ENCODE measurements around the gene SURF6. TPM values are rescaled to one million over a fixed set of nuclear protein-coding genes. Genes with fewer than 3 reads are reported as not detected.
"Not testable (repeated sequence)": the region's sequence is repeated elsewhere in the genome, so short reads cannot be mapped to it uniquely, and the experiment has no call there.

SURF6 gene
- total RNA-seq, 2 experiments from 2014 or later = 19.2 to 27.8 TPM

DNA sequence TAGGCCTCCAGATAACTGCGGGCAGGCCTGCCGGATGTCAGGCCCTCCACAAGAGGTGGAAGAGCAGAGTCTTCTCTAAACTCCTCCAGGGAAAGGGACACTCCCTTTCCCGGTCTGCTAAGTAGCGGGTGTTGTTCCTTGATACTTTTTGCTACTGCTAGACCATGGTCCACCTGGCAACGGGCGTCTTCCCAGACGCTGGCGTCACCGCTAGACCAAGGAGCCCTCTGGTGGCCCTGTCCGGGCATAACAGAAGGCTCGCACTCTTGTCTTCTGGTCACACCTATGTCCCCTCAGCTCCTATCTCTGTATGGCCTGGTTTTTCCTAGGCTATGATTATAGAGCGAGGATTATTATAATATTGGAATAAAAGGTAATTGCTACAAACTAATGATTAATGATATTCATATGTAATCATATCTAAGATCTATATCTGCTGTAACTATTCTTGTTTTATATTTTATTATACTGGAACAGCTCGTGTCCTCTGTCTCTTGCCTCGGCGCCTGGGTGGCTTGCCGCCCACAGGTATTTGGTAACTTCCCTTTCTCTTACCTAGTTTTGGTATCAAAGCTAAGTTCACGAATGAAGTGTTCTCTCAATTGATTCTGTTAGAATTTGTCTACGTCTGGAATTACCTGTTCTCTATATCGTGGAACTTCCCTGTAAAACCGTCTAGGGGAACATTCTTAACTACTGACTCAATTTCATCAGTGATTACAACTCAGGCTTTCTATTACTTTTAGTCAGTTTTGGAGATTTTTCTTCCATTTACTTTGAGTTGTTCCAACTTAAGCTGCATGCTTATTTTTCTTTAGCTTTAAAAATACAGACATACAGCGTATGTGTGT lies 6.5 kb downstream of the SURF6 start:
- H3K79me2 ChIP-seq (ENCODE audit: insufficient read depth, low read depth, low read length); H2AFZ ChIP-seq (ENCODE audit: low read length); CTCF ChIA-PET (ENCODE audit: unreplicated experiment); H3K4me3 ChIP-seq (ENCODE audit: low read depth, low read length, poor library complexity, severe bottlenecking); H4K20me1 ChIP-seq (ENCODE audit: insufficient read depth, low read length); H3K4me1 ChIP-seq (ENCODE audit: insufficient read depth, low read length, poor library complexity, severe bottlenecking); H3K9me2 ChIP-seq (ENCODE audit: insufficient read depth, low read length); H3K27ac ChIP-seq (ENCODE audit: low read depth, low read length, poor library complexity, severe bottlenecking); DNase-seq (ENCODE audit: low spot score); H3K9me3 ChIP-seq (ENCODE audit: low read length); H3K4me2 ChIP-seq (ENCODE audit: low read length): not testable (repeated sequence)
- POLR2A ChIA-PET = interaction anchor here (0.7 kb wide), 1 partner anchor 957 kb away, joined by 3 read pairs; no protein-coding TSS in a partner anchor
- TF ChIP-seq, protein P1, sequence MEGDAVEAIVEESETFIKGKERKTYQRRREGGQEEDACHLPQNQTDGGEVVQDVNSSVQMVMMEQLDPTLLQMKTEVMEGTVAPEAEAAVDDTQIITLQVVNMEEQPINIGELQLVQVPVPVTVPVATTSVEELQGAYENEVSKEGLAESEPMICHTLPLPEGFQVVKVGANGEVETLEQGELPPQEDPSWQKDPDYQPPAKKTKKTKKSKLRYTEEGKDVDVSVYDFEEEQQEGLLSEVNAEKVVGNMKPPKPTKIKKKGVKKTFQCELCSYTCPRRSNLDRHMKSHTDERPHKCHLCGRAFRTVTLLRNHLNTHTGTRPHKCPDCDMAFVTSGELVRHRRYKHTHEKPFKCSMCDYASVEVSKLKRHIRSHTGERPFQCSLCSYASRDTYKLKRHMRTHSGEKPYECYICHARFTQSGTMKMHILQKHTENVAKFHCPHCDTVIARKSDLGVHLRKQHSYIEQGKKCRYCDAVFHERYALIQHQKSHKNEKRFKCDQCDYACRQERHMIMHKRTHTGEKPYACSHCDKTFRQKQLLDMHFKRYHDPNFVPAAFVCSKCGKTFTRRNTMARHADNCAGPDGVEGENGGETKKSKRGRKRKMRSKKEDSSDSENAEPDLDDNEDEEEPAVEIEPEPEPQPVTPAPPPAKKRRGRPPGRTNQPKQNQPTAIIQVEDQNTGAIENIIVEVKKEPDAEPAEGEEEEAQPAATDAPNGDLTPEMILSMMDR (conservative IDR thresholded peaks at IDR 0.05; ENCODE audit: low read length) = peak; percentile 65
- intact Hi-C loops (cut with micrococcal nuclease; ENCODE audit: unreplicated experiment) = loop anchor here (5.0 kb wide), 1 partner anchor 142 kb away; no protein-coding TSS in a partner anchor
- TSS peak; percentile 36 for BruUV-seq (replicated peaks)
- peaks cover 55% of the 10 kb centered on the region for H3K36me3 ChIP-seq (ENCODE audit: insufficient read depth, low read length)

DNA sequence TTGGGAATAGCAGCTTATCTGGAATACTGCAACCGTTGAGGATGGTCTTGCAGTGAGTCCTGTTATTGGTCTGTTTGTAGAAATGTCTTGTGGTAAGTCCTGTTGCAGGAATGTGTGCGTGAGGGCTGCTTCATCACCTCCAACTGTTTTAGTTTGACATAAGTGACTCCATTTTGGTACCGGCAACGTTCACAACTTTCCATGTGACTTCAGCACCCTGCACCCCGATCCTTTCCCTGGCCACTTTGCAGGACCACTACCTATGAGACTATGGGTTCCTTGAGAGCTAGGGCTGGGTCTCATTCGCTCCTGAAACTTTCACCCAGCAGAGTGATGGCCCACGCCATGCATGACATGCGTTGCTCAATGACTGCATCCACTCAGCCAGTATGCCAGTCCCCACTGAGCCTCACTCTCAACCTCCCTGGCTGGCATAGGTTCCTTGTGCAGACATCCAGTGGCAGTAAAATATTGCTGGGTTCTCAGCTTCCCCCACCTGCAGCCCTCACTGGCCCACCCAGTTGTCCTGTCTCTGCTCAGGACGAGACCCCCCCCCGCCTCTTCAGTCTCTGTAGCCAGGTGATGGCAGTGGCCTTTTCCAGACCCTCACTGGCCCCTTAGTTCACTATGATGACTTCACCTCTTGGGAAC lies 8.0 kb downstream of the SURF6 start:
- TF ChIP-seq, protein P1 (conservative IDR thresholded peaks at IDR 0.05; ENCODE audit: low read length) = no peak
- no peak for TF ChIP-seq EZH2phosphoT487 (IDR thresholded peaks at IDR 0.05; ENCODE audit: borderline replicate concordance, low read depth, low read length)
- H3K79me2 ChIP-seq (ENCODE audit: insufficient read depth, low read depth, low read length) = no peaks in the 10 kb centered on the region
- BruUV-seq (replicated peaks) = no TSS peak
- H3K4me1 ChIP-seq (ENCODE audit: insufficient read depth, low read length, poor library complexity, severe bottlenecking) = no peaks in the 10 kb centered on the region
- ChIA-PET POLR2A (no interaction called here), CTCF (ENCODE audit: unreplicated experiment) (no interaction called here)
- no peak overlapping the region for H3K4me2 ChIP-seq (ENCODE audit: low read length)
- H3K9me2 ChIP-seq (ENCODE audit: insufficient read depth, low read length) = no peaks in the 10 kb centered on the region
- DNase-seq (ENCODE audit: low spot score) = no peak
- H3K4me3 ChIP-seq (ENCODE audit: low read depth, low read length, poor library complexity, severe bottlenecking) = no peak overlapping the region
- H3K9me3 ChIP-seq (ENCODE audit: low read length) = no peaks in the 10 kb centered on the region
- intact Hi-C loops (cut with micrococcal nuclease; ENCODE audit: unreplicated experiment) = loop anchor here (5.0 kb wide), 1 partner anchor 141 kb away; no protein-coding TSS in a partner anchor
- no peak overlapping the region for H3K27ac ChIP-seq (ENCODE audit: low read depth, low read length, poor library complexity, severe bottlenecking)
- peaks cover 39% of the 10 kb centered on the region for H3K36me3 ChIP-seq (ENCODE audit: insufficient read depth, low read length)
- no peaks in the 10 kb centered on the region for H4K20me1 ChIP-seq (ENCODE audit: insufficient read depth, low read length)
- H2AFZ ChIP-seq (ENCODE audit: low read length) = no peak overlapping the region

- H3K4me1 ChIP-seq (ENCODE audit: insufficient read depth, low read length, poor library complexity, severe bottlenecking); H3K4me2 ChIP-seq (ENCODE audit: low read length); H3K9me3 ChIP-seq (ENCODE audit: low read length); H4K20me1 ChIP-seq (ENCODE audit: insufficient read depth, low read length); CTCF ChIA-PET (ENCODE audit: unreplicated experiment); H3K79me2 ChIP-seq (ENCODE audit: insufficient read depth, low read depth, low read length); DNase-seq (ENCODE audit: low spot score); H3K9me2 ChIP-seq (ENCODE audit: insufficient read depth, low read length); H3K27ac ChIP-seq (ENCODE audit: low read depth, low read length, poor library complexity, severe bottlenecking); H3K4me3 ChIP-seq (ENCODE audit: low read depth, low read length, poor library complexity, severe bottlenecking); H2AFZ ChIP-seq (ENCODE audit: low read length); POLR2A ChIA-PET; BruUV-seq (replicated peaks): not testable (repeated sequence)
- H3K36me3 ChIP-seq (ENCODE audit: insufficient read depth, low read length) = peaks cover 30% of the 10 kb centered on the region
- intact Hi-C loops (cut with micrococcal nuclease; ENCODE audit: unreplicated experiment) = loop anchor here (5.0 kb wide), 1 partner anchor 140 kb away; no protein-coding TSS in a partner anchor
These were observed 9.0 kb downstream of the SURF6 start for GRCh38 chr9:133327021-133327420.

All from OCI-LY7 (cell line).